Mesenchymal stem cell (in vitro differentiated cells and primary cell): Measurements from ENCODE around the gene TP53TG5.

Source experiments
- DNase-seq: peaks from one replicate; pipeline ENCODE4 v3.0.0-alpha.2; 2013
- H2AFZ ChIP-seq: one replicate; pipeline ENCODE4 v1.6.1; 2013; ENCODE audit warnings: low read depth, mild to moderate bottlenecking, control low read depth, inconsistent platforms, low read length, moderate library complexity
- H2AK5ac ChIP-seq: 2 replicates; pipeline ENCODE4 v1.6.1; 2013; ENCODE audit warnings: low read length, moderate library complexity, mild to moderate bottlenecking, inconsistent platforms; ENCODE audit not compliant: severe bottlenecking
- H2BK120ac ChIP-seq: one replicate; pipeline ENCODE4 v1.6.1; 2013; ENCODE audit warnings: low read depth, mild to moderate bottlenecking, inconsistent platforms, low read length, moderate library complexity
- H2BK12ac ChIP-seq, 2 experiments: one replicate each; pipeline ENCODE4 v1.6.1; 2013; ENCODE audit warnings: inconsistent platforms in 2 of 2, low read length in 2 of 2, mild to moderate bottlenecking in 2 of 2, moderate library complexity in 2 of 2, control low read depth in 1 of 2
- H2BK15ac ChIP-seq: one replicate; pipeline ENCODE4 v1.6.1; 2013; ENCODE audit warnings: mild to moderate bottlenecking, low read depth, inconsistent platforms; ENCODE audit not compliant: poor library complexity, severe bottlenecking
- H2BK5ac ChIP-seq: 2 replicates; pipeline ENCODE4 v1.6.1; 2013; ENCODE audit warnings: low read depth, mild to moderate bottlenecking, low read length, control low read depth, inconsistent platforms; ENCODE audit not compliant: poor library complexity, severe bottlenecking
- H3K14ac ChIP-seq, 2 experiments: one replicate each; pipeline ENCODE4 v1.6.1; 2013; ENCODE audit warnings: inconsistent platforms in 2 of 2, low read length in 2 of 2, control low read depth in 1 of 2, mild to moderate bottlenecking in 1 of 2, moderate library complexity in 1 of 2
- H3K18ac ChIP-seq, 2 experiments: one replicate each; pipeline ENCODE4 v1.6.1; 2013; ENCODE audit warnings: inconsistent platforms in 2 of 2, low read length in 2 of 2, control low read depth in 1 of 2, low read depth in 1 of 2, mild to moderate bottlenecking in 1 of 2
- H3K23ac ChIP-seq, 2 experiments: one replicate each; pipeline ENCODE4 v1.6.1; 2013; ENCODE audit warnings: inconsistent platforms in 2 of 2, low read length in 2 of 2, mild to moderate bottlenecking in 2 of 2, moderate library complexity in 2 of 2, control low read depth in 1 of 2
- H3K27ac ChIP-seq: 2 replicates; pipeline ENCODE4 v1.5.1; 2013; ENCODE audit warnings: mild to moderate bottlenecking, moderate library complexity, low read length, control low read depth, inconsistent platforms; ENCODE audit not compliant: poor library complexity, severe bottlenecking
- H3K27me3 ChIP-seq, 2 experiments: 2 replicates each; pipeline versions ENCODE4 v1.6.1 to v1.7.0; 2013; ENCODE audit warnings: low read length in 2 of 2, mild to moderate bottlenecking in 2 of 2, moderate library complexity in 2 of 2, control low read depth in 1 of 2, inconsistent platforms in 1 of 2; ENCODE audit not compliant: control insufficient read depth in 1 of 2, insufficient read depth in 1 of 2
- H3K36me3 ChIP-seq, 2 experiments: 2 replicates each; pipeline versions ENCODE4 v1.6.1 to v1.7.0; 2013; ENCODE audit warnings: low read length in 2 of 2, control low read depth in 1 of 2, inconsistent platforms in 1 of 2, low read depth in 1 of 2, mild to moderate bottlenecking in 1 of 2; ENCODE audit not compliant: insufficient read depth in 2 of 2, control insufficient read depth in 1 of 2
- H3K4ac ChIP-seq, 2 experiments: one replicate each; pipeline ENCODE4 v1.6.1; 2013; ENCODE audit warnings: inconsistent platforms in 2 of 2, low read length in 2 of 2, mild to moderate bottlenecking in 2 of 2, moderate library complexity in 2 of 2, control low read depth in 1 of 2, low read depth in 1 of 2
- H3K4me1 ChIP-seq: 2 replicates; pipeline ENCODE4 v1.6.1; 2013; ENCODE audit warnings: low read depth, low read length, control low read depth; ENCODE audit not compliant: control insufficient read depth, insufficient read depth
- H3K4me2 ChIP-seq: 2 replicates; pipeline ENCODE4 v1.6.1; 2013; ENCODE audit warnings: low read length, mild to moderate bottlenecking, inconsistent platforms; ENCODE audit not compliant: poor library complexity, severe bottlenecking
- H3K4me3 ChIP-seq, 2 experiments: 2 replicates each; pipeline versions ENCODE4 v1.5.1 to v1.7.0; 2013; ENCODE audit warnings: low read length in 2 of 2, mild to moderate bottlenecking in 2 of 2, control low read depth in 1 of 2, low read depth in 1 of 2; ENCODE audit not compliant: insufficient read depth in 1 of 2
- H3K79me1 ChIP-seq: replicated peaks from 2 replicates; pipeline ENCODE4 v1.6.1; 2013; ENCODE audit warnings: mild to moderate bottlenecking, control low read depth, low read length, inconsistent platforms; ENCODE audit not compliant: poor library complexity, severe bottlenecking
- H3K9ac ChIP-seq: 2 replicates; pipeline ENCODE4 v1.7.0; 2013; ENCODE audit warnings: mild to moderate bottlenecking, low read length, moderate library complexity
- H3K9me3 ChIP-seq: 2 replicates; pipeline ENCODE4 v1.7.0; 2013; ENCODE audit warnings: mild to moderate bottlenecking, low read length; ENCODE audit not compliant: control insufficient read depth
- H4K8ac ChIP-seq: one replicate; pipeline ENCODE4 v1.6.1; 2013; ENCODE audit warnings: inconsistent platforms, mild to moderate bottlenecking, low read length, moderate library complexity
- H4K91ac ChIP-seq: one replicate; pipeline ENCODE4 v1.6.1; 2013; ENCODE audit warnings: mild to moderate bottlenecking, low read length, inconsistent platforms
- WGBS: methylation state at CpG from one replicate; pipeline ENCODE4 v1.1.7; 2013; ENCODE audit warnings: mixed read lengths; 5-methylcytosine and 5-hydroxymethylcytosine counted together

TP53TG5 gene

DNA sequence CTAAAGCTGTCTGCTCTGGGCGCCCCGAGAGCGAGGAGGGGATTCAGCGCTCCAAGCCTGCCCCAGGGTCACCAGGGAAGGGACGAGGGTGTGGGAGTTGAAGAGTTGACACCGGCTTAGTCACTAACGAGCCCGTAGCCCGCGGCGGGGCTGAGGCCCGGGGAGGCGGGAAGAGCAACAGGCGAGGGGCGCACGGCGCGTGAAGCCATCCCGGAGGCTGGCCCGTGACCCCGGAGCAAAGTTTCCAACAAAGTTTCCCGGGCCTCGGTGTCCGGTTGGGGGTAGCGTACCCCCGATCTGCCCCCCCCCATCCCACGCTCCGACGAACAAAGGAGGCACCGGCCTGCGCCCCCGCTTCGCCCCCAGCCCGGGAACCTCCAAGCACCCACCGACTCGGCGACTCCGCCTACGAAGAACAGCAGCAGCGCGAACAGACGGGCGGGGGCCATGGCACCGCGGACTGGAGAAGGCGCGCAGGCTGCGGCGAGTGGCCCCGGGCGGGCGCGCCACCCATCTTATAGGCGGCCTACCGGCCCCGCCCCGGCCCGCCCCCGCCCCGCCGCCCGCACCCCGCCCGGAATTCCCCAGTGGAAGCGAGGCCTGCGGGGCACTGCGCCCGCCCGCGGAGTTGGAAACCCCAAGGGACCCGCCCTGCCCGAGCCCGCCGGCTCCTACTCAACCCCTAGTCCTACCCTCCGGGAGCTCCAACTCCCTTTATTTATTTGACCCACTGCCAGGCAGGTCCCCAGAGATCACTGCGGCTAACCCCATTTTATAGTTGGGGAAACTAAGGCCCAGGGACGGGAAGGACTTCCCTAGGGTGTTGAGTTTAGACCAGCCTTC, 30.0 kb downstream of the TP53TG5 start, which contains the start of gene SDC4:
SDC4 (minus strand) TSS at position 489 of the 843 bp plus-strand sequence; CDS start at position 449, 40 bp downstream.
- H3K27ac ChIP-seq, result peak within 1 kb of the TSS; percentile 65
- H3K4me3 ChIP-seq, result peak within 1 kb of the TSS; percentile 75 to 81
- WGBS, result 5% methylated on average over 26 of the region's 77 CpGs

GRCh38 chr20:45347297-45347935, 30.7 kb downstream of the TP53TG5 start:
- no peak overlapping the region for H2BK120ac ChIP-seq
- H3K4ac ChIP-seq, result peak overlapping the region; percentile 19 to 42
- no peak overlapping the region for H2BK5ac ChIP-seq
- H3K36me3 ChIP-seq, result no peaks in the 10 kb centered on the region
- H3K79me1 ChIP-seq, result no peaks in the 10 kb centered on the region
- H4K91ac ChIP-seq, result no peak overlapping the region
- peak overlapping the region; percentile 45 to 91 for H3K18ac ChIP-seq
- H3K27me3 ChIP-seq, result no peaks in the 10 kb centered on the region
- H3K9ac ChIP-seq, result peak overlapping the region; percentile 89
- H2BK12ac ChIP-seq, result peak overlapping the region; percentile 28 to 73
- peak overlapping the region; percentile 75 to 81 for H3K4me3 ChIP-seq
- H3K27ac ChIP-seq, result peak overlapping the region; percentile 9
- DNase-seq, result no peak
- whole genome bisulfite sequencing, result 18% methylated on average over 3 of the region's 10 CpGs
- peaks cover 37% of the 10 kb centered on the region for H3K4me1 ChIP-seq
- H2BK15ac ChIP-seq, result peak overlapping the region; percentile 4
- H2AK5ac ChIP-seq, result no peak overlapping the region
- H3K23ac ChIP-seq, result peak overlapping the region in 1 of 2 experiments; percentile 91
- H3K4me2 ChIP-seq, result peak overlapping the region; percentile 64
- H2AFZ ChIP-seq, result peak overlapping the region; percentile 78
- H4K8ac ChIP-seq, result no peak overlapping the region
- peak overlapping the region in 1 of 2 experiments; percentile 45 for H3K14ac ChIP-seq
- no peaks in the 10 kb centered on the region for H3K9me3 ChIP-seq

More for the DNA sequence above, 30.0 kb downstream of the TP53TG5 start, which contains the start of gene SDC4:
- Histone ChIP-seq H3K9ac (peak within 1 kb of the TSS; percentile 89), H3K27me3 (no peaks in the 10 kb centered on the region), H3K4me1 (peaks cover 31% of the 10 kb centered on the region), H2BK12ac (peak within 1 kb of the TSS; percentile 73 to 76), H3K9me3 (no peaks in the 10 kb centered on the region), H2BK5ac (peak within 1 kb of the TSS; percentile 9), H3K79me1 (no peaks in the 10 kb centered on the region), H3K4ac (peak within 1 kb of the TSS; percentile 19 to 42), H3K14ac (peak within 1 kb of the TSS in 1 of 2 experiments; percentile 45), H3K23ac (peak within 1 kb of the TSS in 1 of 2 experiments; percentile 91), H3K18ac (peak within 1 kb of the TSS; percentile 50 to 91), H2BK15ac (peak within 1 kb of the TSS; percentile 44), H4K91ac (no peak within 1 kb of the TSS), H4K8ac (peak within 1 kb of the TSS; percentile 5), H2AFZ (peak within 1 kb of the TSS; percentile 78), H2BK120ac (peak within 1 kb of the TSS; percentile 77), H2AK5ac (peak within 1 kb of the TSS; percentile 57), H3K4me2 (peak within 1 kb of the TSS; percentile 64), H3K36me3 (no peaks in the 10 kb centered on the region)
- DNase-seq, result peak; percentile 73

GRCh38 chr20:45346851-45347250, 31.3 kb downstream of the TP53TG5 start:
- H4K8ac ChIP-seq, result no peak overlapping the region
- H2AFZ ChIP-seq, result no peak overlapping the region
- no peaks in the 10 kb centered on the region for H3K27me3 ChIP-seq
- H3K9ac ChIP-seq, result peak overlapping the region; percentile 89
- H3K27ac ChIP-seq, result peak overlapping the region; percentile 35
- no peak overlapping the region for H4K91ac ChIP-seq
- H2BK120ac ChIP-seq, result no peak overlapping the region
- peak overlapping the region; percentile 11 for H2AK5ac ChIP-seq
- 40% methylated on average over 5 of the region's 5 CpGs for WGBS
- peak overlapping the region in 1 of 2 experiments; percentile 45 for H3K18ac ChIP-seq
- H3K4ac ChIP-seq, result no peak overlapping the region
- peaks cover 43% of the 10 kb centered on the region for H3K4me1 ChIP-seq
- H3K9me3 ChIP-seq, result no peaks in the 10 kb centered on the region
- no peak for DNase-seq
- peak overlapping the region; percentile 75 to 81 for H3K4me3 ChIP-seq
- H2BK12ac ChIP-seq, result no peak overlapping the region
- no peaks in the 10 kb centered on the region for H3K79me1 ChIP-seq
- peaks cover 0 to 4% of the 10 kb centered on the region in 2 experiments for H3K36me3 ChIP-seq
- H2BK15ac ChIP-seq, result no peak overlapping the region
- peak overlapping the region; percentile 64 for H3K4me2 ChIP-seq
- H3K23ac ChIP-seq, result no peak overlapping the region
- no peak overlapping the region for H3K14ac ChIP-seq
- no peak overlapping the region for H2BK5ac ChIP-seq

GRCh38 chr20:45346291-45346718, 31.8 kb downstream of the TP53TG5 start:
- Histone ChIP-seq H3K14ac (peak overlapping the region in 1 of 2 experiments; percentile 49), H2BK15ac (no peak overlapping the region), H3K27ac (peak overlapping the region; percentile 35), H3K18ac (peak overlapping the region; percentile 4 to 41), H3K4me2 (peak overlapping the region; percentile 64), H4K91ac (no peak overlapping the region), H2BK120ac (no peak overlapping the region), H3K9me3 (no peaks in the 10 kb centered on the region), H3K79me1 (no peaks in the 10 kb centered on the region), H2BK12ac (no peak overlapping the region), H3K36me3 (peaks cover 0 to 4% of the 10 kb centered on the region in 2 experiments), H2AFZ (no peak overlapping the region), H2BK5ac (no peak overlapping the region), H2AK5ac (peak overlapping the region; percentile 11), H3K27me3 (no peaks in the 10 kb centered on the region), H3K23ac (no peak overlapping the region), H3K4ac (peak overlapping the region; percentile 20 to 25), H4K8ac (no peak overlapping the region), H3K4me3 (peak overlapping the region; percentile 43 to 81), H3K9ac (peak overlapping the region; percentile 89), H3K4me1 (peaks cover 47% of the 10 kb centered on the region)
- WGBS, result 53% methylated on average over 3 of the region's 3 CpGs
- DNase-seq, result no peak
